Mucosa of descending colon (tissue), 3 donors: Measurements from ENCODE around the gene TRIM21. TPM values are rescaled to one million over a fixed set of nuclear protein-coding genes. Genes with fewer than 3 reads are reported as not detected.
"Not testable (repeated sequence)": the region's sequence is repeated elsewhere in the genome, so short reads cannot be mapped to it uniquely, and the experiment has no call there.

Experiments
- ATAC-seq: fragments of 200-7000 bp; cut with Tn5 transposase; one replicate; pipeline ENCODE4 v1.9.1; 2020; ENCODE audit warnings: mild to moderate bottlenecking, moderate library complexity
- DNase-seq, 3 donors: peaks; one replicate each; pipeline ENCODE4 v3.0.0-alpha.2; 2020
- H3K36me3 ChIP-seq: fragments of 200-600 bp; one replicate; pipeline ENCODE4 v1.8.0; 2021; ENCODE audit warnings: low read depth, mild to moderate bottlenecking
- H3K4me1 ChIP-seq: fragments of 200-600 bp; one replicate; pipeline ENCODE4 v1.8.0; 2021; ENCODE audit warnings: low read depth, mild to moderate bottlenecking
- H3K4me3 ChIP-seq: fragments of 200-600 bp; one replicate; pipeline ENCODE4 v1.8.0; 2021; ENCODE audit warnings: mild to moderate bottlenecking
- H3K9me3 ChIP-seq: fragments of 200-600 bp; one replicate; pipeline ENCODE4 v1.8.0; 2021; ENCODE audit warnings: mild to moderate bottlenecking
- CTCF ChIP-seq: fragments of 200-600 bp; IDR thresholded peaks from one replicate; pipeline ENCODE4 v1.8.0; 2022; ENCODE audit warnings: antibody characterized with exemption, mild to moderate bottlenecking
- intact Hi-C, 2 donors: fragments of 100-400 bp; cut with DNase I in 1 of 2; cut with micrococcal nuclease in 1 of 2; formaldehyde crosslinking; loops; one replicate each; pipeline versions ENCODE4 v1.11.0 to v1.11.1; 2022; cut with DNase I, micrococcal nuclease
- total RNA-seq, 3 donors: library from RNA; stranded (reverse); fragmentation: NEBNext Ultra II Directional in 2 of 3; extraction: Animal tissue kit (Norgen Biotek cat#: 25700) in 2 of 3; gene quantifications; one replicate each; pipeline versions ENCODE4 v1.2.1 to v1.2.4, GENCODE V29; 2021 to 2023
- donor health status: DM: no; HTN: no; CAD: no; lungs with moderate emphysema.
- donor health status: DM: no; HTN: no; CAD: no.
- donor health status: DM: no; HTN: yes; CAD: no.

Gene TRIM21
- total RNA-seq, 3 donors from 2014 or later, result 26.0 to 32.6 (median 29.2) TPM

GRCh38 chr11:4385978-4386740, 7.3 kb downstream of the TRIM21 start:
- Histone ChIP-seq H3K9me3 (no peaks in the 10 kb centered on the region), H3K4me3 (no peak overlapping the region), H3K4me1 (no peaks in the 10 kb centered on the region), H3K36me3 (no peaks in the 10 kb centered on the region)
- intact Hi-C loops, result no loop called here
- no peak for ATAC-seq
- TF ChIP-seq CTCF, result no peak
- DNase-seq, result no peak

- Histone ChIP-seq H3K4me3 (no peak overlapping the region), H3K4me1 (no peaks in the 10 kb centered on the region), H3K36me3 (no peaks in the 10 kb centered on the region), H3K9me3 (no peaks in the 10 kb centered on the region)
- DNase-seq (no peak), ATAC-seq (no peak)
- intact Hi-C loops, result no loop called here
- TF ChIP-seq CTCF, result no peak
These were observed 11.6 kb downstream of the TRIM21 start for GRCh38 chr11:4381901-4382300.

GRCh38 chr11:4375431-4376140, 17.9 kb downstream of the TRIM21 start:
- ATAC-seq (no peak), DNase-seq (no peak)
- Histone ChIP-seq H3K9me3 (no peaks in the 10 kb centered on the region), H3K4me3 (no peak overlapping the region), H3K36me3 (no peaks in the 10 kb centered on the region), H3K4me1 (no peaks in the 10 kb centered on the region)
- intact Hi-C loops, result no loop called here
- TF ChIP-seq CTCF, result no peak

- intact Hi-C loops, result no loop called here
- no peak for ATAC-seq
- no peak for TF ChIP-seq CTCF
These were observed 23.3 kb downstream of the TRIM21 start for GRCh38 chr11:4370166-4370565.

GRCh38 chr11:4368286-4368685, 25.2 kb downstream of the TRIM21 start, which contains the start of gene OR52B4:
TSS of gene OR52B4 (minus strand) at chr11:4368386. CDS start at chr11:4368295, 91 bp downstream.
- no peaks in the 10 kb centered on the region for H3K36me3 ChIP-seq
- no peaks in the 10 kb centered on the region for H3K9me3 ChIP-seq
- DNase-seq, result no peak
- H3K4me1 ChIP-seq, result no peaks in the 10 kb centered on the region
- TF ChIP-seq CTCF, result no peak
- no peak for ATAC-seq
- intact Hi-C loops, result no loop called here
- no peak within 1 kb of the TSS for H3K4me3 ChIP-seq

More at GRCh38 chr11:4370166-4370565, 23.3 kb downstream of the TRIM21 start:
- no peaks in the 10 kb centered on the region for H3K36me3 ChIP-seq
- H3K4me3 ChIP-seq, result no peak overlapping the region
- H3K9me3 ChIP-seq, result no peaks in the 10 kb centered on the region
- H3K4me1 ChIP-seq, result no peaks in the 10 kb centered on the region
- no peak for DNase-seq

- DNase-seq, H3K36me3 ChIP-seq, intact Hi-C loops, H3K4me3 ChIP-seq, H3K4me1 ChIP-seq, H3K9me3 ChIP-seq, ATAC-seq: not testable (repeated sequence)
These were observed 45.4 kb downstream of the TRIM21 start for GRCh38 chr11:4348142-4348541.

GRCh38 chr11:4345366-4345765, 48.1 kb downstream of the TRIM21 start:
- H3K4me3 ChIP-seq, H3K4me1 ChIP-seq, ATAC-seq, intact Hi-C loops, DNase-seq, H3K36me3 ChIP-seq, H3K9me3 ChIP-seq: not testable (repeated sequence)
